ENCODE results near the gene IQSEC3. TPM values are rescaled to one million over a fixed set of nuclear protein-coding genes. Genes with fewer than 3 reads are reported as not detected.

IQSEC3 gene
- total RNA-seq: 11.9 TPM

DNA sequence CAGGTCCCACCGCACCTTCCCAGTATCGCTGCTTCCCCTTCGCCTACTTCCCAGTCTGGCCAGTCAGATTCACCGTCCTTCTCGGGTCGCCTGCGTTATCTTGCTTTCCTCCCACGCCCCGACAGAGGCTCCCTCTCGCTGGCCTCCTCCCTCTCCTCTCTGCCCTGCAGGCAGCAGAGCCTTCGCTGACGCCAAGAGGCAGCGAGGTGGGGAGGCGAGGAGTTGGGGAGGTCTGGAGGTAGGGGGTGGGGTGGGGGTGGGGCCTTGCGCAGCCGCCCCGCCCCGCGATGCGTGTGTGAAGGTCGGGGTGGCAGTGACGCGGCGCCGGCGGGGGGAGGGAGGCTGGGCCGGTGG, at the start of gene IQSEC3:
Gene IQSEC3 (plus strand): TSS at position 340 of the 354 bp plus-strand sequence. CDS start 116 bp downstream, outside the sequence.

GRCh38 chr12:214003-214741, 147.6 kb downstream of the IQSEC3 start, which contains the start of gene SLC6A12:
Gene SLC6A12 (minus strand): TSS chr12:214157. CDS start chr12:209986, 4,171 bp downstream.

Other genes with a start within 250 kb of the IQSEC3 start
- gene SLC6A12, start 147.4 kb downstream of the IQSEC3 start, total RNA-seq: 7.8 TPM
- gene SLC6A13, start 196.1 kb downstream of the IQSEC3 start, total RNA-seq: 5.6 TPM